Measurements from ENCODE around the gene OR6V1.

DNA sequence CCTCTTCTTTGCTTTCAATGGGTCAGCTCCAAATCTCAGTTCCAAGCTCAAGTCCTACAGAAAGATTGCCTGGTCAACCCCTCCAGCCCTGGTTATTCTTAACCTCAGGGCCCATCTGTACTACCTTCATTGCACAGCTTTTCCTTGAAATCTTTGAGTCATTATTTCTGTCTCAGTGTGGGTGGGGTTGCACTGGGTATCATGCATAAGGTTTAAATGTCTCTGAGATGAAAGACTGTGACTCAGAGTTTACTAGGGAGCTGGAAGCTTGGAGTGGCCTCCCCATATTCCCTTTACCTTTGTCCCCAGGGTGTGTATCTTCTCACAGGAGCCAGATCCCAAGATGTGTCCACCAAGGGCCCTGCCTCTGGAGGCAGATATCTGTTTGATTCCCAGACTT lies 3.3 kb upstream of the OR6V1 start:
- TF ChIP-seq, protein P1, sequence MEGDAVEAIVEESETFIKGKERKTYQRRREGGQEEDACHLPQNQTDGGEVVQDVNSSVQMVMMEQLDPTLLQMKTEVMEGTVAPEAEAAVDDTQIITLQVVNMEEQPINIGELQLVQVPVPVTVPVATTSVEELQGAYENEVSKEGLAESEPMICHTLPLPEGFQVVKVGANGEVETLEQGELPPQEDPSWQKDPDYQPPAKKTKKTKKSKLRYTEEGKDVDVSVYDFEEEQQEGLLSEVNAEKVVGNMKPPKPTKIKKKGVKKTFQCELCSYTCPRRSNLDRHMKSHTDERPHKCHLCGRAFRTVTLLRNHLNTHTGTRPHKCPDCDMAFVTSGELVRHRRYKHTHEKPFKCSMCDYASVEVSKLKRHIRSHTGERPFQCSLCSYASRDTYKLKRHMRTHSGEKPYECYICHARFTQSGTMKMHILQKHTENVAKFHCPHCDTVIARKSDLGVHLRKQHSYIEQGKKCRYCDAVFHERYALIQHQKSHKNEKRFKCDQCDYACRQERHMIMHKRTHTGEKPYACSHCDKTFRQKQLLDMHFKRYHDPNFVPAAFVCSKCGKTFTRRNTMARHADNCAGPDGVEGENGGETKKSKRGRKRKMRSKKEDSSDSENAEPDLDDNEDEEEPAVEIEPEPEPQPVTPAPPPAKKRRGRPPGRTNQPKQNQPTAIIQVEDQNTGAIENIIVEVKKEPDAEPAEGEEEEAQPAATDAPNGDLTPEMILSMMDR (conservative IDR thresholded peaks at IDR 0.05; ENCODE audit: low read depth, low read length): no peak
- no peak for TF ChIP-seq EZH2 (IDR thresholded peaks at IDR 0.05; ENCODE audit: borderline replicate concordance, low read depth, low read length, poor library complexity, severe bottlenecking)

All from A673 (cell line).